SH-SY5Y (cell line): ENCODE measurements around the gene LOC128125822.

Experiments
- GATA2 ChIP-seq: IDR thresholded peaks from 2 replicates; pipeline ENCODE4 v1.6.1; 2011; ENCODE audit warnings: mild to moderate bottlenecking, low read depth, low read length
- GATA3 ChIP-seq: IDR thresholded peaks from 2 replicates; pipeline ENCODE4 v1.6.1; 2011; ENCODE audit warnings: low read depth, mild to moderate bottlenecking, low read length, moderate library complexity

DNA sequence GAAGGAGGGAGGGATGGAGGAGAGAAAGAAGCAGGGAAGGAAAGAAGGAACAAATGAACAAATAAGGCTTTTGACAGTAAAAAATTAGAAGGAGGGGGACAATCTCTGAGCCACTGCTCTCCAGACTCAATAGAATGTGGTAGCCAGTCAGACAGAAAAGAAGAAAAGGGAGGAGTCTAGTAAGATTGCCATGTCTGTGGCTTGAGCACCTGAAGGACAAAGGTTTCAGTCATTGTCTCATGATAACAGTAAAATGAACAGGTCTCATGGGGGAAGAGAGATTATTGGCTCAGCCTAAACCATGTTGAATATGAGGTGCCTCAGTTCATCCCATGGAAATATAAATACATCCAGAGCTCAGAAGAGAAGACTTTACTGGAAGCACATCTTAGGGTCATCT is 14.0 kb upstream of the LOC128125822 start:
- TF ChIP-seq GATA3 = no peak
- TF ChIP-seq GATA2 = no peak
